ENCODE results near the gene IDI2. TPM values are rescaled to one million over a fixed set of nuclear protein-coding genes. Genes with fewer than 3 reads are reported as not detected.

The IDI2 gene
- total and polyA plus RNA-seq, 4 donors = 0.05 to 0.18 (median 0.08) TPM; not detected in 1

- Histone ChIP-seq H3K4me1 (ENCODE audit: control insufficient read depth in 5 of 5, insufficient read depth in 5 of 5, low read length in 5 of 5) (peaks cover 0 to 9% (median 6%) of the 10 kb centered on the region in 5 donors), H3K27me3 (ENCODE audit: control insufficient read depth in 3 of 3, insufficient read depth in 3 of 3, low read length in 2 of 3) (no peaks in the 10 kb centered on the region), H3K27ac (ENCODE audit: low read depth in 1 of 2, low read length in 1 of 2) (peak overlapping the region in 1 of 2 donors; percentile 83), H3K4me3 (no peak overlapping the region), H3K9ac (ENCODE audit: insufficient read depth in 1 of 2, low read length in 2 of 2) (no peak overlapping the region), H3K9me3 (ENCODE audit: control insufficient read depth in 4 of 4, insufficient read depth in 3 of 4, low read length in 3 of 4) (peaks cover 0 to 13% (median 7%) of the 10 kb centered on the region in 4 donors), H3K36me3 (ENCODE audit: control insufficient read depth in 4 of 4, insufficient read depth in 4 of 4, low read length in 4 of 4) (peaks cover 0 to 1% (median 0%) of the 10 kb centered on the region in 4 donors)
- DNase-seq = no peak
- no peak for TF ChIP-seq CTCF (IDR thresholded peaks at IDR 0.05; ENCODE audit: control extremely low read depth, extremely low read depth)
- WGBS, 2 donors = 88 to 96% methylated on average over 6 of the region's 6 CpGs
- ATAC-seq (ENCODE audit: insufficient read depth, low FRiP score) = no peak
Measured at GRCh38 chr10:983401-983800, 42.3 kb downstream of the IDI2 start.

- H3K9ac ChIP-seq (ENCODE audit: insufficient read depth in 1 of 2, low read length in 2 of 2) = no peak overlapping the region
- WGBS, 2 donors = 96 to 99% methylated on average over 5 of the region's 5 CpGs
- H3K4me3 ChIP-seq = no peak overlapping the region
- TF ChIP-seq CTCF (IDR thresholded peaks at IDR 0.05; ENCODE audit: control extremely low read depth, extremely low read depth) = no peak
- peaks cover 0 to 4% (median under 1%) of the 10 kb centered on the region in 4 donors for H3K36me3 ChIP-seq (ENCODE audit: control insufficient read depth in 4 of 4, insufficient read depth in 4 of 4, low read length in 4 of 4)
- DNase-seq (no peak), ATAC-seq (ENCODE audit: insufficient read depth, low FRiP score) (no peak)
- H3K27ac ChIP-seq (ENCODE audit: low read depth in 1 of 2, low read length in 1 of 2) = no peak overlapping the region
- no peaks in the 10 kb centered on the region for H3K27me3 ChIP-seq (ENCODE audit: control insufficient read depth in 3 of 3, insufficient read depth in 3 of 3, low read length in 2 of 3)
- H3K9me3 ChIP-seq (ENCODE audit: control insufficient read depth in 4 of 4, insufficient read depth in 3 of 4, low read length in 3 of 4) = peaks cover 0 to 13% (median 8%) of the 10 kb centered on the region in 4 donors
- peaks cover 0 to 1% (median 0%) of the 10 kb centered on the region in 5 donors for H3K4me1 ChIP-seq (ENCODE audit: control insufficient read depth in 5 of 5, insufficient read depth in 5 of 5, low read length in 5 of 5)
Measured at GRCh38 chr10:980468-981093, 45.1 kb downstream of the IDI2 start.

GRCh38 chr10:978826-979421 lies 46.7 kb downstream of the IDI2 start:
- ATAC-seq (ENCODE audit: insufficient read depth, low FRiP score) = no peak
- 92 to 94% methylated on average over 2 of the region's 2 CpGs for WGBS, 2 donors

More at GRCh38 chr10:978826-979421, 46.7 kb downstream of the IDI2 start:
- no peak for DNase-seq
- H3K9ac ChIP-seq (ENCODE audit: insufficient read depth in 1 of 2, low read length in 2 of 2) = no peak overlapping the region
- H3K27ac ChIP-seq (ENCODE audit: low read depth in 1 of 2, low read length in 1 of 2) = peak overlapping the region in 1 of 2 donors; percentile 9
- H3K9me3 ChIP-seq (ENCODE audit: control insufficient read depth in 4 of 4, insufficient read depth in 3 of 4, low read length in 3 of 4) = peaks cover 0 to 13% (median 8%) of the 10 kb centered on the region in 4 donors
- H3K36me3 ChIP-seq (ENCODE audit: control insufficient read depth in 4 of 4, insufficient read depth in 4 of 4, low read length in 4 of 4) = peaks cover 0 to 4% (median under 1%) of the 10 kb centered on the region in 4 donors
- no peak overlapping the region for H3K4me3 ChIP-seq
- H3K27me3 ChIP-seq (ENCODE audit: control insufficient read depth in 3 of 3, insufficient read depth in 3 of 3, low read length in 2 of 3) = no peaks in the 10 kb centered on the region
- H3K4me1 ChIP-seq (ENCODE audit: control insufficient read depth in 5 of 5, insufficient read depth in 5 of 5, low read length in 5 of 5) = no peaks in the 10 kb centered on the region
- no peak for TF ChIP-seq CTCF (IDR thresholded peaks at IDR 0.05; ENCODE audit: control extremely low read depth, extremely low read depth)

Data from lung (tissue), 12 donors.